GM23248 (cell line): ENCODE measurements around the gene MDM1. TPM values are rescaled to one million over a fixed set of nuclear protein-coding genes. Genes with fewer than 3 reads are reported as not detected.

Source experiments
- DNase-seq: peaks from one replicate; pipeline ENCODE4 v3.0.0-alpha.2; 2015
- H2AFZ ChIP-seq: fragments of 200-600 bp; sonication (generic); 2 replicates; pipeline ENCODE4 v1.6.1; 2016; ENCODE audit warnings: antibody characterized with exemption
- H3F3A ChIP-seq: fragments of 200-600 bp; sonication (generic); 2 replicates; pipeline ENCODE4 v1.6.1; 2016; ENCODE audit warnings: mild to moderate bottlenecking, antibody characterized with exemption, mixed run types; ENCODE audit not compliant: insufficient read depth
- H3K27ac ChIP-seq: fragments of 200-600 bp; sonication (generic); 2 replicates; pipeline ENCODE4 v1.5.1; 2016; ENCODE audit warnings: mild to moderate bottlenecking
- H3K27me3 ChIP-seq: fragments of 200-600 bp; sonication (generic); replicated peaks from 2 replicates; pipeline ENCODE4 v1.6.1; 2016; ENCODE audit warnings: mild to moderate bottlenecking; ENCODE audit not compliant: insufficient read depth
- H3K36me3 ChIP-seq: fragments of 200-600 bp; sonication (generic); 2 replicates; pipeline ENCODE4 v1.6.1; 2016; ENCODE audit warnings: low read depth, mild to moderate bottlenecking
- H3K4me1 ChIP-seq: fragments of 200-600 bp; sonication (generic); 2 replicates; pipeline ENCODE4 v1.6.1; 2016; ENCODE audit warnings: mild to moderate bottlenecking; ENCODE audit not compliant: insufficient read depth
- H3K4me2 ChIP-seq: fragments of 200-600 bp; sonication (generic); one replicate; pipeline ENCODE4 v1.6.1; 2016; ENCODE audit warnings: mild to moderate bottlenecking; ENCODE audit not compliant: unreplicated experiment
- H3K4me3 ChIP-seq: fragments of 200-600 bp; sonication (generic); 2 replicates; pipeline ENCODE4 v1.5.1; 2016; ENCODE audit warnings: mild to moderate bottlenecking
- H3K79me2 ChIP-seq: fragments of 200-600 bp; sonication (generic); 2 replicates; pipeline ENCODE4 v1.6.1; 2016; ENCODE audit warnings: mild to moderate bottlenecking; ENCODE audit not compliant: insufficient read depth
- H3K9ac ChIP-seq: fragments of 200-600 bp; sonication (generic); 2 replicates; pipeline ENCODE4 v1.6.1; 2016; ENCODE audit warnings: mild to moderate bottlenecking
- H3K9me2 ChIP-seq: fragments of 200-600 bp; sonication (generic); 2 replicates; pipeline ENCODE4 v1.6.1; 2016; ENCODE audit warnings: mixed run types, mild to moderate bottlenecking, moderate library complexity; ENCODE audit not compliant: insufficient read depth
- H3K9me3 ChIP-seq: fragments of 200-600 bp; sonication (generic); one replicate; pipeline ENCODE4 v1.6.1; 2017; ENCODE audit warnings: low read depth
- H4K20me1 ChIP-seq: fragments of 200-600 bp; sonication (generic); 2 replicates; pipeline ENCODE4 v1.6.0; 2016; ENCODE audit not compliant: insufficient read depth
- EZH2 ChIP-seq: fragments of 200-600 bp; sonication (generic); IDR thresholded peaks from 2 replicates; pipeline ENCODE4 v1.6.1; 2018; ENCODE audit warnings: antibody characterized with exemption, mild to moderate bottlenecking; ENCODE audit not compliant: insufficient read depth, poor library complexity, severe bottlenecking
- EZH2phosphoT487 ChIP-seq: fragments of 200-600 bp; sonication (generic); IDR thresholded peaks from 2 replicates; pipeline ENCODE4 v1.6.1; 2018; ENCODE audit warnings: antibody characterized with exemption, moderate library complexity, mild to moderate bottlenecking, low read depth; ENCODE audit not compliant: insufficient read depth
- WGBS, 2 experiments: methylation state at CpG; one replicate each; pipeline ENCODE4 v1.1.6; 2015 to 2017; ENCODE audit warnings: low lambda C conversion rate in 2 of 2, low coverage in 1 of 2; ENCODE audit errors: missing lambda C conversion rate in 2 of 2; 5-methylcytosine and 5-hydroxymethylcytosine counted together
- in situ Hi-C: fragments of 300-500 bp; cut with MboI; formaldehyde crosslinking; loops from 2 replicates; pipeline ENCODE4 v1.15.0; 2020
- polyA plus RNA-seq: library from polyadenylated mRNA; unstranded; fragments of >200 nt; fragmentation: Nextera tagmentation; extraction: Ambion mirVana; gene quantifications from 2 replicates; pipeline ENCODE4 v1.2.1, GENCODE V29; 2016
- total RNA-seq: library from RNA; depleted of rRNA; stranded (reverse); fragments of >200 nt; shearing (Covaris generic); gene quantifications from 2 replicates; pipeline ENCODE4 v1.2.3, GENCODE V29; 2014

Gene MDM1
- total and polyA plus RNA-seq, 2 experiments from 2014 or later, result 7.3 to 9.9 TPM

DNA sequence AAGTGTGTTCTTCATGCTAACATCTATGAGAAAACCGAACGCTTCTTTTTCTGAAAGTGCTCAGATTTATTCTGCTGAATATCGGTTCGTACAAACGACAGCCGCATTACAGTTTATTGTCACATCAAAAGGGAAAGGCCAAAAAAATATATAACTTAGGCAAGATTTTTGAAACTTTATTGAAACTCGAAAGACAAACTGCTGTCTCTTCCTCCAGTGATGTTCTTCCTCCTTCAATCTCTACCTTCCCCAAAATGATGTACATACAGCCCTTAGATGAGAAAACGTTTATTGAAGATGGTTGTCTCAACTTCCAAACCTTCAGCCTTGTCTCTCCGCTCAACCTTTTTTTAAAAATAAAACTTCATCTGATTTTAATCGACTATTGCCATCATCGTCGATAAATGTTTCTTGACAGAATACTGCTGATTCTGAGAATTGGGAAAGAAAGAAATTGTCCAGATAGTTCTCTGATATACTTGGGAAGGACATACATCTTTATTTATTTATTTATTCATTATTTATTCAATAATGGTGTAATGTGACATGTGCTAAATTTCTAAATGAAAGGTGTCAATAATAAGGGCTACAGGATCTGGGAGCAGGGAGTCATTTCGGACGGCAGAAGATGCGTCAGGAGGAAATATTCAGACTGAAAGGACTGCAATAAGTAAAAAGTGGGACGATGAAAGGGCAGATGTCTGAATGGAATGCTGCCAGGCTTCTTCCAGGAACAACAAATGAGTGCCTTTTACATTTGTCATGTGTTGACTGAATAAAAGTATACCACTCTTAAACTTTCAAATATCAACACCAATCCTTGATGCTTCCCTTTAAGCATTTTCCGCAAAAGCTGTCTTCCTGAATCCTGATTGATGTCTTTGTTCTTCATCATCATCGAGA is 817 bp upstream of the MDM1 start:
- in situ Hi-C loops, result no loop called here
- Histone ChIP-seq H3K79me2 (peaks cover 13% of the 10 kb centered on the region), H2AFZ (peak overlapping the region; percentile 98), H3K9ac (peak overlapping the region; percentile 72), H3K27ac (peak overlapping the region; percentile 33; the same call in 1 of the 2 replicates), H3F3A (no peaks in the 10 kb centered on the region), H4K20me1 (no peaks in the 10 kb centered on the region), H3K4me2 (peak overlapping the region; percentile 79), H3K36me3 (no peaks in the 10 kb centered on the region), H3K9me3 (no peaks in the 10 kb centered on the region), H3K4me3 (peak overlapping the region; percentile 94), H3K27me3 (no peaks in the 10 kb centered on the region), H3K4me1 (peaks cover 13% of the 10 kb centered on the region), H3K9me2 (no peaks in the 10 kb centered on the region)
- 38 to 39% methylated on average over 18 of the region's 18 CpGs for WGBS, 2 experiments
- peak; percentile 35 for DNase-seq
- TF ChIP-seq EZH2, result no peak

- Histone ChIP-seq H3F3A (no peaks in the 10 kb centered on the region), H2AFZ (peak overlapping the region; percentile 98), H3K4me1 (peaks cover 13% of the 10 kb centered on the region), H3K27me3 (no peaks in the 10 kb centered on the region), H3K79me2 (peaks cover 13% of the 10 kb centered on the region), H4K20me1 (no peaks in the 10 kb centered on the region), H3K4me2 (peak overlapping the region; percentile 95), H3K9me3 (no peaks in the 10 kb centered on the region), H3K9ac (peak overlapping the region; percentile 77), H3K4me3 (peak overlapping the region; percentile 94), H3K9me2 (no peaks in the 10 kb centered on the region), H3K36me3 (no peaks in the 10 kb centered on the region), H3K27ac (no peak overlapping the region)
- 21 to 22% methylated on average over 9 of the region's 9 CpGs for WGBS, 2 experiments
- DNase-seq, result no peak
- no peak for TF ChIP-seq EZH2
- TF ChIP-seq EZH2phosphoT487, result no peak
- in situ Hi-C loops, result no loop called here
Measured at GRCh38 chr12:68331500-68331868, 678 bp downstream of the MDM1 start.

- H3K4me1 ChIP-seq, result peaks cover 13% of the 10 kb centered on the region
Measured at GRCh38 chr12:68327896-68328295, 4.3 kb downstream of the MDM1 start.

GRCh38 chr12:68326716-68327115 is 5.4 kb downstream of the MDM1 start:
- Histone ChIP-seq H3K36me3 (peaks cover 4% of the 10 kb centered on the region; the same call in 1 of the 2 replicates), H3K27me3 (no peaks in the 10 kb centered on the region), H3K4me2 (no peak overlapping the region), H3K27ac (no peak overlapping the region), H3K9me3 (no peaks in the 10 kb centered on the region), H3K4me1 (peaks cover 9% of the 10 kb centered on the region), H3K9me2 (no peaks in the 10 kb centered on the region), H3K4me3 (no peak overlapping the region), H3F3A (no peaks in the 10 kb centered on the region), H3K79me2 (peaks cover 12% of the 10 kb centered on the region), H2AFZ (no peak overlapping the region), H4K20me1 (no peaks in the 10 kb centered on the region), H3K9ac (no peak overlapping the region)
- TF ChIP-seq EZH2phosphoT487 (no peak), EZH2 (no peak)
- no peak for DNase-seq
- WGBS, 2 experiments, result 84 to 89% methylated on average over 3 of the region's 3 CpGs
- in situ Hi-C loops, result no loop called here

More at GRCh38 chr12:68327896-68328295, 4.3 kb downstream of the MDM1 start:
- H3F3A ChIP-seq, result no peaks in the 10 kb centered on the region
- no peaks in the 10 kb centered on the region for H3K27me3 ChIP-seq
- in situ Hi-C loops, result no loop called here
- H3K79me2 ChIP-seq, result peaks cover 13% of the 10 kb centered on the region
- no peak overlapping the region for H2AFZ ChIP-seq
- no peaks in the 10 kb centered on the region for H3K36me3 ChIP-seq
- no peak overlapping the region for H3K4me3 ChIP-seq
- DNase-seq, result no peak
- H4K20me1 ChIP-seq, result no peaks in the 10 kb centered on the region
- WGBS, 2 experiments, result 90 to 96% methylated on average over 3 of the region's 3 CpGs
- H3K9ac ChIP-seq, result no peak overlapping the region
- TF ChIP-seq EZH2, result no peak
- no peak for TF ChIP-seq EZH2phosphoT487
- no peak overlapping the region for H3K27ac ChIP-seq
- H3K9me2 ChIP-seq, result no peaks in the 10 kb centered on the region
- H3K4me2 ChIP-seq, result no peak overlapping the region
- no peaks in the 10 kb centered on the region for H3K9me3 ChIP-seq
